Astrocyte (in vitro differentiated cells and primary cell): Measurements from ENCODE around the gene RAB3D.

ENCODE experiments used
- EZH2 ChIP-seq: IDR thresholded peaks from 2 replicates; pipeline ENCODE4 v1.6.1; 2012; ENCODE audit warnings: mild to moderate bottlenecking, low read length, inconsistent platforms; ENCODE audit not compliant: insufficient read depth
- TF ChIP-seq, protein P1 (sequence below): IDR thresholded peaks from 2 replicates; pipeline ENCODE4 v1.5.1; 2011; ENCODE audit warnings: low read depth, mild to moderate bottlenecking, inconsistent platforms, low read length, moderate library complexity; ENCODE audit not compliant: insufficient read depth

DNA sequence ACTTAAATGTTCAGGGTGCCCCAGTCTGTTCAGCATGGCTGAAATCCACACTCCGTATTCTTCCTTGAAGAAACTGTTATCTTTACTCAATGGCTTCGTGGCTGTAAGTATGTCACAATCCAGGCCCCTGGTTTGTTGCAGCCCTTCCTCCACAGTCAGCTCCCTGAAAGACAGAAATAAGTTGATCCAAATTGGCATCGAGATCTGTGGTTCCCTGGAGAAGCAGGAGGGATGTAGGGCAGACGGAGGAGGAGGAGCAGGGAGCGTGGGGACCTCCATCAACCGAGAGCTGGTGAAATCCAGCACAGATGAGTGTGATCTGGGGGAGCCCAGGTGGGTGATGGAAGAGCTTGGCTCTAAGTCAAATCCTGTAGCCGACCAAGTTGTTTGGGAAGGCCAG, 43.2 kb downstream of the RAB3D start:
- TF ChIP-seq, protein P1, sequence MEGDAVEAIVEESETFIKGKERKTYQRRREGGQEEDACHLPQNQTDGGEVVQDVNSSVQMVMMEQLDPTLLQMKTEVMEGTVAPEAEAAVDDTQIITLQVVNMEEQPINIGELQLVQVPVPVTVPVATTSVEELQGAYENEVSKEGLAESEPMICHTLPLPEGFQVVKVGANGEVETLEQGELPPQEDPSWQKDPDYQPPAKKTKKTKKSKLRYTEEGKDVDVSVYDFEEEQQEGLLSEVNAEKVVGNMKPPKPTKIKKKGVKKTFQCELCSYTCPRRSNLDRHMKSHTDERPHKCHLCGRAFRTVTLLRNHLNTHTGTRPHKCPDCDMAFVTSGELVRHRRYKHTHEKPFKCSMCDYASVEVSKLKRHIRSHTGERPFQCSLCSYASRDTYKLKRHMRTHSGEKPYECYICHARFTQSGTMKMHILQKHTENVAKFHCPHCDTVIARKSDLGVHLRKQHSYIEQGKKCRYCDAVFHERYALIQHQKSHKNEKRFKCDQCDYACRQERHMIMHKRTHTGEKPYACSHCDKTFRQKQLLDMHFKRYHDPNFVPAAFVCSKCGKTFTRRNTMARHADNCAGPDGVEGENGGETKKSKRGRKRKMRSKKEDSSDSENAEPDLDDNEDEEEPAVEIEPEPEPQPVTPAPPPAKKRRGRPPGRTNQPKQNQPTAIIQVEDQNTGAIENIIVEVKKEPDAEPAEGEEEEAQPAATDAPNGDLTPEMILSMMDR = no peak
- TF ChIP-seq EZH2 = no peak
